NCI-H1092 treated with DMSO at 0.1 percent for 48 hours (cell line): ENCODE measurements around the gene ASS1.

Experiments
- DNase-seq: peaks from one replicate; lab custom pipeline; 2025; lab: John Stamatoyannopoulos, UW

The ASS1 gene

DNA sequence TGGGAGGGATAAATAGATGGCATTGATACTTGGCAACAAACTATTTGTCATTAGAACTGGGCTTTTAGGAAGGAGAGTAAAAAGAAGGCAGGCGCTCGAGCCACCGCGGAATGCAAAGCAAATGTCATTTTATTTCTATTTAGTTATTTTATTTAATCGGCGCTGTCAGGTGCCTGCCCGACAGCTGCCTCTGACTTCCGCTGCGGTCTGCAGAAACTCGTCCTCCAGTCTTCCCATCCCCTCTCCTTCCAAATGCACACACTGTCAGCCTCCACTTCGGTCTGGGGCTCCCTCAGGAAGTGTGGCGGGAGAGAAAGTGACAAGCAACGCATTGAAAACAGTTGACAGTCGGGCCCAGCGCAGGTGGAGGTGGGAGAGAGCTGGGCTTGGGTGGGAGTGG, 29.3 kb downstream of the ASS1 start:
- DNase-seq, result no peak

GRCh38 chr9:130476151-130476730, 31.5 kb downstream of the ASS1 start:
- DNase-seq, result no peak

GRCh38 chr9:130477564-130477963, 32.8 kb downstream of the ASS1 start:
- no peak for DNase-seq

DNA sequence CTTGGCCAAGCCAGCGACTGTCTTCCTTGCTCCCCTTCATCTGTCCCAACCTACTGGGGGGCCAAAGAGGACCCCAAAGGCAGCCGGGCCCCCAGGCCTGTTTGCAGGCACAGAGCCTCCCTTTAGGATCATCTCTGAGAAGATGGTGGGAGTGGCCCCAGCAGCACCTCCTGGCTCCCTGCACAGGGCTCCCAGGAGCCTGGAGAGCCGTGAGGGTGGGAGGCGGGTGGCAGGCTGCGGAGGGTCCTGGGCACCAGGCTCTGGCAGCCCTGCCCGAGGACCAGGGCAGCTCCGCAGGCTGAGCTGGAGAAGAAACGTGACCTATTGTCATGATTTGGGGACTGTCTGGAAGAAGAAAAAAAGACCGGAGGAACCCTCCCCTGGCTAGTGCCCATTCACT, 33.4 kb downstream of the ASS1 start:
- DNase-seq, result no peak

GRCh38 chr9:130478736-130479575, 34.2 kb downstream of the ASS1 start:
- no peak for DNase-seq

- no peak for DNase-seq
Observed at GRCh38 chr9:130479587-130479986, 34.8 kb downstream of the ASS1 start.

DNA sequence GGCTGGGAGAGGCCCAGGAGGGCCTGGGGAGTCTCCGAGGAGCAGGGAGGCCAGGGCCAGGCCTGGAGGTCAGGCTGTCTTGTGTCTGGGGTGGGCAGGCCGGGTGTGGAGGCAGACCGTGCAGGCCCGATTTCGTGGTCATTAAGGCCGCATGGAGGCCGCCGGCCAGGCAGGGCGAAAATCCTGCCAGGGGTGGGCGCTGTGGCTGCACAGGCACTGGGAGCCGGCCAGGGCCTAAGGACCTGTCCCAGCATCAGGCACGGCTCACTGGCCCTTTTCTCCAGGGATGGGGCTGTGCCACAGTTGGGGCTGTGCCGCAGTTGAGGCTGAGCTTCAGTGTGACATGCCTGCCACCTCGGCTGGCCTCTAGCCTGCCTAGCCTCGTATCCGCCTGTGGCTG, 35.9 kb downstream of the ASS1 start:
- DNase-seq, result no peak

DNA sequence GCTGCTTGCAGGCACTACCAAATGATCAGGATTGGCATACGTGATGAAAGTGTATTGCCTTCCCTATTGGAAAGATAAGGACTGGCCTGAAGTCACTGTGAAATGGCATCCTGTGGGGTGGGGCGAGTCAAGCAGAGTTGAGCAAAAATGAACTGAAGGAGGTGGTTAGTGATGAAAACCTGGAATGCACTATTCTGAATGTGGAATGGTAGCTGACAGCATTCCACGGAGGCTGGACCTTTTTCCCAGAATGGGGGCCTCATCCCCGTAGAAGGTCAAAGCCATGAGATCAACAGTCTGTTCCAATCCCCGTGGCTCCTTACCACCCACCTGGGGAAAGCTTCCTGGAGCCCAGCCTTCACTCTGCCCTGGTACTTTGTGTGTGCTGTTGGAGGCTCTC, 37.7 kb downstream of the ASS1 start:
- DNase-seq, result no peak

- no peak for DNase-seq
Observed at GRCh38 chr9:130483371-130483971, 38.7 kb downstream of the ASS1 start.

GRCh38 chr9:130484362-130485072, 39.8 kb downstream of the ASS1 start:
- no peak for DNase-seq

- no peak for DNase-seq
Observed at GRCh38 chr9:130486103-130486502, 41.3 kb downstream of the ASS1 start.

- DNase-seq, result no peak
Observed at GRCh38 chr9:130487500-130487899, 42.7 kb downstream of the ASS1 start.

DNA sequence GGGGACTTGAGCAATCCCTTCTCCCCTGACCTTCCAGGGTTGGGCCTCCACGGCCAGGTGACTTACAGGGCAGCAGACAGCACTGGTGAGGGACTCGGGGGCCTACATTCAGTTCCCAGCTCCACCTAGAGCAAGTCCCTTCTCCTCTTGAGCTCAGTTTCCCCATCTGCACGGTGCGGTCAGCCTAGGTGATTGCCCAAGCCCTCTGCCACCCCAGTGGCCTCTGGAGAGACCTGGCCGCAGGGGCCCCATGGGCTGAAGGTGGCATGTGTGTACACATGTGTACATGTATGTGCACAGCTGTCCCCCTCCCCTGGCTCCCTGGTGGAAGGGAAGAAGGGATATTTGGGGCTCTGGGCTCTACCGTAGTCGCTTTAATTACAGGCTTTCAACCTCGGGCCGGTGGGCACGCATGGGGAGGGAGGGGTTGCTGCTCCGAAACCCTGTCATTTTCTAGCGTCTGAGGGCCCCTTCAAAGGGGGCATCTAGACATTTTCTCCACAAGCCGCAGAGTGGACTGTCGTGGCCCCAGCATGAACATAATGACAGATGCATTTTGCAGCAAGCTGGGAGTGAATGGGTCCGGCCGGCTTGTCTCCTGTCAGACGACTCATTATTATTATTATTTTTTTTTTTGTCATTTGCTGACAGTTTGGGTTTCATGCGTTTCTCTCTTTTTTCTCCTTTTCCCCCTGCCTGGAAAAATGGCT, 44.0 kb downstream of the ASS1 start:
- DNase-seq, result no peak

DNA sequence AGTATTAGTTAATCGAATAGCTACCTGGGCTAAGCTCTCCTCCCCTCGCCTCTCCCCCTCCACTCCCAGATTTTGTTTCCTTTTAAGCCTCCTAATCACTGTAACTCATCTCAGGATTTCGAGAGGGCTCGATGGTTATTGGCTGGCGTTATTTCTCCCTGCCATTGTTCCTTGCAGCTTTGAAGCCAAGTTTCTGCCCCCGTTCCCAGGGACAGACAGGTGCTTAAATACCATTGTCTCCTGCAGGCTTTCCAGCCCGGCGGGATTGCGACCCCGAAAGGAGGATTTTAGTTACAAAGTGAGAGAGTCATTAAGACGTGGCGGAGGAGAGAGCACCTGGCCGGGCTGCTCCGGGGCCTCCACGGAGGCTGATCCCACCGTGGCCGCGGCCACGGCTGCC, 46.2 kb downstream of the ASS1 start:
- no peak for DNase-seq

DNA sequence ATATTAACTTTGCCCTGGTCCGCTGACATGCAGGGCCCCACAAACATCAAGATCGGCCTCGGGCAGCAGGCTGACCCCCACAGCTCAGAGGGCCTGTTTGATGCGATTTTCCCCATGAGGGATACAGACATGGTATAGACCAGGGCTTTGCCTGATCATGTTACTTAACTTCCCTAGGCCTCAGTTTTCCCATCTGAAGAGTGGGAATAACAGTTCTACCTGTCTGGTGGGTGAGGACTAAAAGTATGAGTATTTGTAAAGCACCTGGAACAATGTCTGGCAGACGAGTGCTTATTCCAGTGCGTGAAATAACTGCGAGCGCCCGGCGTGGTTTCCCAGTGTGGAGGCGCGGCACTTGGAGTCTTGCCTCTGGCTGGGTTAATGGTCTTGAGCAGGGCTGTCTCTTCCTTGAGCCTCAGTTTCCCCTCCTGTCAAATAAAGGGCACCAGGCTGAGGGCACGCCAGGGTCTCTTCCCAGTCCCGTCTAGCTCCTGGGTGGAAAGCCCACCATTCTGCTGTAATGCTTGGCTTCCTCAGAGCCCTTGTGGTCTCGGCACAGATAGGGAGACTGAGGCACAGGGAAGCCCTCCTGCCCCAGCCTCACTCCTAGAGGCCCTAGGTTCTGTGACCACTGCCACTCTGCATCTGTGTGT, 47.2 kb downstream of the ASS1 start:
- no peak for DNase-seq

DNA sequence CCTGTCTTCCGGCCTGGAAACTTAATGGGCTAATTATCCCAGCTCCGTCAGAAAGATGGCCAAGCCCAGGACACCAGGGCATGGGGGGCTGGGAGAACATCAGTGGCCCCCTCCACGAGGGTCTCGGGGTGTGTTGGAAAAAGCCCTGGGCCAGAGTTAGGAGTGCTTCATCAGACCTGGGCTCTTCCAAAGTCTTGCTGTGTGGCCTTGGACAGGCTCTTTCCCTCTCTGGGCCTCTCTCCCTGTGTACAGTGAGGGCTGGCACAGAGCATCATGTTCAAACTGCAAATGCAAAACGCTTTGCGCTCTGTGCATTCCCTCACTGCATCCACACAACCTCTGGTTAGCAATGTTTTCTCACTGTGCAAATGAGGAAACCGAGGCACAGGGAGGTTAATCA, 48.3 kb downstream of the ASS1 start:
- DNase-seq, result no peak

- DNase-seq, result no peak
Observed at GRCh38 chr9:130493476-130493875, 48.7 kb downstream of the ASS1 start.

DNA sequence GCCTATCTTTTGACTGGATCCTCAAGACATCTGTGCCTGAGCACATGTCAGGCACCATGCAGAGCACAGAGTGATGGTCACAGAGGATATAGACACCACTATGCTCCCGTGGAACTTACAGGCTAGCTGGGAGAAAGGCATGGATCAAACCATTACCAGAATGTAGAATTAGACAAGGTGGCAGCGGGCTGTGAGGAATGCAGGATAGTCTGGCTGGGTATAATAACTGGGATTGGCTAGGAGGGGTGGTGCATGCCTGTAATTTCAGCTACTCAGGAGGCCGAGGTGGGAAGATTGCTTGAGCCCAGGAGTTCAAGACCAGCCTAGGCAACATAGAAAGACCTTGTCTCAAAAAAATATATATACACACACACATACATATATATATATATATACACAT, 50.3 kb downstream of the ASS1 start:
- DNase-seq, result no peak

GRCh38 chr9:130497139-130497538, 52.4 kb downstream of the ASS1 start:
- DNase-seq, result no peak

DNA sequence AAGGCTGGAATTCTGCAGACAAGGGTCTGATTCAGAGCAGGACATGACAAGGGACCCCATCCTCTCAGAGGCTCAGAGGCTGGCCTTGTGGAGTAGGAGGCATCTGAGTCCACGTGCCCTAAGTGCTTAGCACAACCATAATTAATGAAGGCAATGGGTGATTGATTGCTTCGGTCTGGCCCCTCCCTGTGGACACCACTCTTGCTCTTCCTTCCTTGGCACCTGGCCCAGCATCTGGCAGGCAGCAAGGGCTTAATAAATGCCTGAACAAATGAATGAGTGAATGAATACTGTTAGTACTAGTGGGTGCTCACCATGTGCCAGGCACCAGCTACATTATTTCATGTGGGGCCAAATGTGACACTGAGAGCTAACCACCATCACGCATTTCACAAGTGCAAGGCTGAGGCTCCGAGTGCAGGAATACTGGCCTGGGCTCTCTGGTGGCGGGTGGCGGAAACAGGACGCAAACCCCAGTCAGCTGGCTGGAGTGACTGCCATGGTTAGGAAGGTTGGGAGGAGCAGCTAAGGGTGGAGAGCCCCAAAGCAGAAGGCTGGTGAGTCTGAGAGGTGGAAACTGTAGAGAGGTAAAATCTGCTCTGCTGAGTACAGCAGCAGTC, 53.6 kb downstream of the ASS1 start:
- no peak for DNase-seq
